T-cell (primary cell): ENCODE measurements around the gene GUCY2D. TPM values are rescaled to one million over a fixed set of nuclear protein-coding genes. Genes with fewer than 3 reads are reported as not detected.

Source experiments
- ATAC-seq, 4 experiments: fragments of 200-7000 bp in 3 of 4; fragments of 150-1000 bp in 1 of 4; cut with Tn5 transposase; replicated peaks in 1 of 4; 1 replicate in 3 of 4; 2 replicates in 1 of 4; pipeline ENCODE4 v1.10.0; 2021; ENCODE audit warnings: moderate library complexity in 3 of 4, mild to moderate bottlenecking in 2 of 4, moderate number of reproducible peaks in 1 of 4
- CTCF ChIA-PET, 2 donors: fragments of 300-600 bp; sonication (Branson Sonifier 250); formaldehyde crosslinking; loops; one replicate each; lab custom pipeline; 2022; ENCODE audit warnings: antibody characterized with exemption in 2 of 2; lab: Charles Lee
- POLR2A ChIA-PET, 2 donors: fragments of 300-600 bp; sonication (Branson Sonifier 250); formaldehyde crosslinking; loops; one replicate each; lab custom pipeline; 2022; ENCODE audit warnings: antibody characterized with exemption in 2 of 2; lab: Charles Lee
- DNase-seq, 35 experiments: peaks; one replicate each; pipeline versions ENCODE4 v3.0.0 to v3.0.0-alpha.2; 2013 to 2023
- H3K27ac ChIP-seq: one replicate; pipeline ENCODE4 v1.5.1; 2013; ENCODE audit warnings: low read length
- H3K27me3 ChIP-seq, 2 experiments: replicated peaks in 1 of 2; 1 replicate in 1 of 2; 2 replicates in 1 of 2; pipeline versions ENCODE4 v1.6.1 to v1.7.0; 2013; ENCODE audit warnings: low read length in 1 of 2, mixed read lengths in 1 of 2; ENCODE audit not compliant: control insufficient read depth in 2 of 2, insufficient read depth in 2 of 2; ENCODE audit errors: extremely low read depth in 1 of 2
- H3K36me3 ChIP-seq, 2 donors: 1 replicate in 1 of 2; 2 replicates in 1 of 2; pipeline versions ENCODE4 v1.6.1 to v1.7.0; 2013; ENCODE audit warnings: low read length in 1 of 2; ENCODE audit not compliant: control insufficient read depth in 2 of 2, insufficient read depth in 1 of 2; ENCODE audit errors: extremely low read depth in 1 of 2
- H3K4me1 ChIP-seq, 2 experiments: 1 replicate in 1 of 2; 2 replicates in 1 of 2; pipeline versions ENCODE4 v1.6.1 to v1.7.0; 2013; ENCODE audit warnings: low read length in 2 of 2, mixed read lengths in 1 of 2; ENCODE audit not compliant: insufficient read depth in 2 of 2, control insufficient read depth in 1 of 2; ENCODE audit errors: extremely low read depth in 1 of 2
- H3K4me3 ChIP-seq, 2 donors: 1 replicate in 1 of 2; 2 replicates in 1 of 2; pipeline versions ENCODE4 v1.5.1 to v1.7.0; 2013; ENCODE audit warnings: mild to moderate bottlenecking in 2 of 2, low read length in 1 of 2, moderate library complexity in 1 of 2; ENCODE audit not compliant: control insufficient read depth in 1 of 2; ENCODE audit errors: extremely low read depth in 1 of 2
- H3K9me3 ChIP-seq: 2 replicates; pipeline ENCODE4 v1.7.0; 2013
- H3K27ac Mint-ChIP-seq, 2 donors: one replicate each; pipeline ENCODE4 v1.8.0; 2020 to 2021; ENCODE audit warnings: mild to moderate bottlenecking in 2 of 2, mixed read lengths in 2 of 2
- H3K27me3 Mint-ChIP-seq, 2 donors: one replicate each; pipeline ENCODE4 v1.8.0; 2021 to 2022; ENCODE audit warnings: mixed read lengths in 2 of 2
- H3K36me3 Mint-ChIP-seq: one replicate; pipeline ENCODE4 v1.8.0; 2021; ENCODE audit warnings: mixed read lengths
- H3K4me1 Mint-ChIP-seq, 3 donors: one replicate each; pipeline ENCODE4 v1.8.0; 2020 to 2022; ENCODE audit warnings: mixed read lengths in 3 of 3, mild to moderate bottlenecking in 1 of 3
- H3K4me3 Mint-ChIP-seq, 3 donors: one replicate each; pipeline ENCODE4 v1.8.0; 2020 to 2022; ENCODE audit warnings: mild to moderate bottlenecking in 3 of 3, mixed read lengths in 3 of 3, moderate library complexity in 3 of 3
- H3K9me3 Mint-ChIP-seq, 3 donors: one replicate each; pipeline ENCODE4 v1.8.0; 2020 to 2022; ENCODE audit warnings: mixed read lengths in 3 of 3
- WGBS: methylation state at CpG from one replicate; pipeline ENCODE4 v1.1.5; 2013; ENCODE audit warnings: missing lambda C conversion rate; ENCODE audit not compliant: insufficient coverage; 5-methylcytosine and 5-hydroxymethylcytosine counted together
- total RNA-seq, 35 experiments: library from RNA in 6 of 35; stranded (reverse) in 6 of 35; fragments of 120-200 nt in 1 of 35; gene quantifications; one replicate each; pipeline versions ENCODE4 v1.2.1 to v1.2.4 and lab custom pipeline; 2013 to 2026

The GUCY2D gene
- total RNA-seq, 5 donors from 2014 or later (not counting 1 experiment from before 2014, with no cell fraction given): 0.06 TPM; not detected in 4

DNA sequence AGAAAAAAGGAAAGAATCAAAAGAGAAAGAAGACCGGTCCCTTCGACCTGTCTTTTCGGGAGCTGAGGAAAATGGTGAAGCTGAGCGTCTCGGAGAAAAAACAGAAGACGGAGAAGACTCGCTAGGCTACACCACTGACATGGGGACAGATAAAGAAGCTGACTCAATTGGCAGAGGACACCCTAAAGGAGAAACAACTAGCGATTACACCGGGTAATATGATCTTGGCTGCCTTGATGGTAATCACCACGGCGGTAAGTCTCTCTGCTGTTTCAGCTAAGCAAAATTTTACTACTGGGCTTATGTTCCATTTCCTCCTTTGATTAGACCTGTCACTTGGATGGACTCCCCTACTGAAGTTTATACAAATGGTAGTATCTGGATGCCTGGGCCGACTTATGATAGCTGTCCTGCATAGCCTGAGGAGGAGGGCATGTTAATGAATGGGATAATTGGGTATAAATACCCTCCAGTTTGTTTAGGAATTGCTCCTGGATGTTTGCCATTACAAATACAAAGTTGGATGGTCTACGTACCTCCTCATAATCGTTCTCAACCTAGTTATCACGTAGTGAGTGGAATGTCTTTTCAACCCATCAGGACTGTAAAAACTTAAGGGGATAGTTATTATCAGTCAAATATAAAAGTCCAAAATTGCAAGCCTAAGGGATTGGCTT lies 60.5 kb downstream of the GUCY2D start:
- Mint-ChIP-seq H3K36me3 (no peaks in the 10 kb centered on the region), H3K27ac (peak overlapping the region in 1 of 2 donors; percentile 9), H3K27me3 (peaks cover 45 to 55% of the 10 kb centered on the region in 2 donors), H3K4me1 (no peaks in the 10 kb centered on the region), H3K4me3 (no peak overlapping the region), H3K9me3 (no peaks in the 10 kb centered on the region)
- no peak for ATAC-seq
- Histone ChIP-seq H3K27ac (no peak overlapping the region), H3K27me3 (peaks cover 4 to 40% of the 10 kb centered on the region in 2 experiments), H3K4me3 (no peak overlapping the region), H3K36me3 (no peaks in the 10 kb centered on the region), H3K4me1 (no peaks in the 10 kb centered on the region), H3K9me3 (no peaks in the 10 kb centered on the region)
- 68% methylated on average over 9 of the region's 15 CpGs for WGBS
- POLR2A ChIA-PET: interaction anchor here in 1 of 2 donors (0.7 kb wide), 1 partner anchor 277 kb away, joined by 3 read pairs; no protein-coding TSS in a partner anchor
- no peak for DNase-seq
- CTCF ChIA-PET: interaction anchor here in 1 of 2 donors (2.4 kb wide), 1 partner anchor 56 kb away, joined by 9 read pairs; no protein-coding TSS in a partner anchor

DNA sequence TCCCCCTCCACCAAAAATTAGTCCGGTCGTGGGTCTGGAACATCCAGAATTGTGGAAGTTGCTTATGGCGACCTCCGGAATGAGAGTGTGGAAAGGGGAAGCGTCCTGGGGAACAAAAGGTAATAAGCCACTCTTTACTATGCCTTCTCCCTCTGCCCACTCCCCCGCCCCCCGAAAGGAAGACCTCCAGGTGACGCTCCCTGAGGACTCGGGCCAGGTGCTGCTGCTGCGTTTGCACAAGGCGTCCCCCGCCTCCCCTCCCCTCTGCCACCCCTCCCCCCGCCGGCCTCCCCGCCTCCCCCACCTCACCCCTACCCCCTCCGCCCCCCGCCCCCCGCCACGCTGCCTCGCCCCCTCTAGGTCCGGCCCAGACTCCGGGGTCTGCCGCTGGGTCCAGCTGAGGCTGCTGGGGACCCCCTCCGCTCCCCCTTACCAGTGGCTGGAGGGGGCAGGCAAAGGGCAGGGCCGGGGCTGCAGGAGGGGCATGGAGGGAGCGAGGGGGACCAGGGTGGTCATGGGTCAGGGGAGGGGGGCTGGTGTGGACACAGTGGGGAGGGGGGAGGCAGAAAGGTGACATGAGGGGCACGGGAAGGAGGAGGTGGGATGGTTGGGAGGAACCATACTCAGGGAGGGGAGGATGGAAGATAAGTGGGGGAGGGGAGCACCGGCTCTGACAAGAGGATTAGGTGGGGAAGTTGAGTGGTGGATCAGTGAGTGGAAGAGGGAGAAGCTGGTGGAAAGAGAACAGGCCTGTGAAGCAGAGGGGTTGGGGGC lies 61.5 kb downstream of the GUCY2D start:
- Mint-ChIP-seq H3K27ac (no peak overlapping the region), H3K4me1 (no peaks in the 10 kb centered on the region), H3K4me3 (no peak overlapping the region), H3K27me3 (peaks cover 42 to 48% of the 10 kb centered on the region in 2 donors), H3K36me3 (no peaks in the 10 kb centered on the region), H3K9me3 (no peaks in the 10 kb centered on the region)
- H3K27ac ChIP-seq: no peak overlapping the region
- CTCF ChIA-PET: no interaction called here
- peaks cover 4 to 37% of the 10 kb centered on the region in 2 experiments for H3K27me3 ChIP-seq
- no peaks in the 10 kb centered on the region for H3K4me1 ChIP-seq
- 0% methylated on average over 3 of the region's 28 CpGs for whole genome bisulfite sequencing
- H3K9me3 ChIP-seq: no peaks in the 10 kb centered on the region
- H3K4me3 ChIP-seq: no peak overlapping the region
- POLR2A ChIA-PET: no interaction called here
- DNase-seq: no peak
- no peaks in the 10 kb centered on the region for H3K36me3 ChIP-seq
- no peak for ATAC-seq

DNA sequence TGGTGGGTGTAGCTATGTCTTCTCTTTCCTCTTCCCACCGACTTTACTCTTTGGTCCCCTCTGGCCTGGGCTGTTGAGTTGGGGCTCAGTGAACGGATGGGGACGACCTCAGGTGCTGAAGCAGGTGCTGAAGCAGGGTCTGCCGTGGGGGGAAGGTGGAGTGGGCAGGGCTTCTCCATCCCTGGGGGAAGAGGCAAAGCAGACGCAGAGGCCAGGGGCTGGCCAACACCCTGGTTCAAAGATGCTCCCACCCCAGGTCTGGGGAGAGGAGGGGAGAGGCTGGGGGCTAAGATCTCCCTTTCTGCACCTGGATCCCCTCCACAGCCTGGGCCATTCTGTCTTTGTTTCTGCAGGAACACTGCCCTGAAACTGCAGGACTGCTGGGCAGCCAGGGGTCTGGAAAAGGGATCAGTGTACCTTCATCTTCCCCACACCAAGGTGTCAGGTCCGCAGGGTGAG lies 62.2 kb downstream of the GUCY2D start:
- Histone ChIP-seq H3K4me3 (no peak overlapping the region), H3K27ac (no peak overlapping the region), H3K9me3 (no peaks in the 10 kb centered on the region), H3K36me3 (no peaks in the 10 kb centered on the region), H3K27me3 (peaks cover 4 to 34% of the 10 kb centered on the region in 2 experiments), H3K4me1 (no peaks in the 10 kb centered on the region)
- DNase-seq (no peak), ATAC-seq (no peak)
- 40% methylated on average over 1 of the region's 6 CpGs for WGBS
- no peak overlapping the region for H3K4me3 Mint-ChIP-seq
- no peak overlapping the region for H3K27ac Mint-ChIP-seq
- H3K27me3 Mint-ChIP-seq: peaks cover 36 to 43% of the 10 kb centered on the region in 2 donors
- no peaks in the 10 kb centered on the region for H3K9me3 Mint-ChIP-seq
- POLR2A ChIA-PET: no interaction called here
- H3K36me3 Mint-ChIP-seq: no peaks in the 10 kb centered on the region
- H3K4me1 Mint-ChIP-seq: no peaks in the 10 kb centered on the region
- CTCF ChIA-PET: no interaction called here

DNA sequence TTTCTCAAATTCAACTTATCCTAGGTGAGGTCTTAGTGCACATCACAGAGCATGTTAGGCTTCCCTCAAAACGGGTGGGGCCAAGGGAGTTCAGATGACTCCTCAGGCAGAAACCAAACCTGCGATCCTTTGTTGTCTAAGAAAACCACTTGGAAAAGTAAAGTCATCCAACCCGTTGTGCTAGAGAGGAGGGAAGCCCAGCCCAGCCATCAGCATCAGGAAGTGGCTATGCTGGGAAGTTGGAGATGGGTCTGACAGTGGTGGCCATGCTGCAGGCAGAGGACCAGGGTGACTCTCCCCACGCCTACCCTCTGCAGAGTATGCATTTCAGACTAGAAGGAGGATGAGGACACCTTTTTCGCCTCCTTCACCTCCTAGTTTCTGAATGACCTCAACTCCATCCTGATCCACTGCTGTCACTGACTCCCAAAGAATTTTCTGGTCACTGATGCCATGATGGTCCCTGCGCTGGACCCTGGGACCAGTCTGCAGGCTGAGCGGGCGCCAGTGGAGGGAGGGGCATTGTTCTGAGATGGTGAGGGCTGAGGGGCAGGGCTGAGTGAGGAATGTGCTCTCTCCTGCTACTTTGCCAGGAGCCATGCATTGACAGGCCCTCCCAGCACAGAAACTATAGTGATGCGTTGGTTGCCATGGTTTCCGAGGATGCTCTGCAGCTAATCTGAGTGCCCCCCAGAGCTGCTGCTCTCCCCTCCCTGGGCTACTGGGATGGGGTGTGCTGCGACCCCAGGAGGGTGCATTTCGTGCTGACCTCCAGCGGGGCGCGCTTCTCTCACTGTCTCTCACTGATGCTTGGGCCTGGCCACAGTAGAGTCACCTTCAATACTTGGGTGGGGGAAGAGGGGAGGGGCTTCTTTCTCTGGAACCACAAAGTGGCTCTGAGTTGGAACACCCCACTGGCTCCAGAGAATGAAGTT lies 64.7 kb downstream of the GUCY2D start:
- H3K27me3 ChIP-seq: peaks cover 2 to 56% of the 10 kb centered on the region in 2 experiments
- peaks cover 0 to 2% of the 10 kb centered on the region in 2 experiments for H3K4me1 ChIP-seq
- H3K36me3 ChIP-seq: no peaks in the 10 kb centered on the region
- ChIA-PET CTCF (no interaction called here), POLR2A (no interaction called here)
- H3K27ac ChIP-seq: no peak overlapping the region
- peaks cover 31 to 40% of the 10 kb centered on the region in 2 donors for H3K27me3 Mint-ChIP-seq
- H3K9me3 Mint-ChIP-seq: no peaks in the 10 kb centered on the region
- DNase-seq: no peak
- H3K4me1 Mint-ChIP-seq: no peaks in the 10 kb centered on the region
- no peak overlapping the region for H3K4me3 ChIP-seq
- no peaks in the 10 kb centered on the region for H3K9me3 ChIP-seq
- H3K4me3 Mint-ChIP-seq: no peak overlapping the region
- no peak for ATAC-seq
- no peak overlapping the region for H3K27ac Mint-ChIP-seq
- 74% methylated on average over 7 of the region's 15 CpGs for WGBS
- no peaks in the 10 kb centered on the region for H3K36me3 Mint-ChIP-seq

DNA sequence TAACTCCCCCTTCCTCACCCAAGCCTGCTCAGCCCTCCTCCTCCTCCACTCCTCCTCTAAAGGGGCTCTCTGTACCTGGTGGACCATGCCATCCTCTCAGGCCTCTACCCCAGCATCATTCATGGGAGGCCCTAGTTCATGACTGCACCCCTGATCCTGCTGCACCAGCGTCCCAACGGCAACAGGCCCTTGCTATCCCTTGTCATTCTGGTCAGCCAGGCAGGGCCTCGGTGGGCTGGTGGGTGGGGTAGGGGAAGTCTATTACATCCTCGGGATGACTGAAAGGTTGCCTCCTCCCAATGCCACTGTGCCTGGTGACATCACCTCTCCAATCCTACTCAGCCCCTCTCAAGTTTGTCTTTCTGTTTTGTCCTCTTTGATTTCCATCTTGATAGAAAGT lies 65.4 kb downstream of the GUCY2D start:
- H3K9me3 Mint-ChIP-seq: no peaks in the 10 kb centered on the region
- WGBS: no CpG with 5 or more reads among the region's 4 CpGs
- ChIA-PET CTCF (no interaction called here), POLR2A (no interaction called here)
- H3K27ac Mint-ChIP-seq: no peak overlapping the region
- H3K27me3 Mint-ChIP-seq: peaks cover 29 to 39% of the 10 kb centered on the region in 2 donors
- H3K27me3 ChIP-seq: peaks cover 2 to 61% of the 10 kb centered on the region in 2 experiments
- H3K4me1 Mint-ChIP-seq: peaks cover 5 to 6% (median 6%) of the 10 kb centered on the region in 3 donors
- H3K4me3 ChIP-seq: no peak overlapping the region
- no peaks in the 10 kb centered on the region for H3K9me3 ChIP-seq
- ATAC-seq (no peak), DNase-seq (no peak)
- peaks cover under 1 to 9% of the 10 kb centered on the region in 2 experiments for H3K4me1 ChIP-seq
- H3K36me3 Mint-ChIP-seq: no peaks in the 10 kb centered on the region
- H3K27ac ChIP-seq: no peak overlapping the region
- no peak overlapping the region for H3K4me3 Mint-ChIP-seq
- H3K36me3 ChIP-seq: no peaks in the 10 kb centered on the region
